GM23338 (cell line): ENCODE results near the gene ILK.

ENCODE experiments used
- CTCF ChIP-seq, 2 experiments: fragments of 200-600 bp in 1 of 2; sonication (generic) in 1 of 2; conservative IDR thresholded peaks; 2 replicates each; pipeline versions ENCODE4 v1.5.1 to v1.6.1; 2016 to 2017; ENCODE audit warnings: antibody characterized with exemption in 2 of 2, low read depth in 2 of 2, mild to moderate bottlenecking in 2 of 2, moderate library complexity in 1 of 2
- REST ChIP-seq: IDR thresholded peaks from one replicate; pipeline ENCODE4 v1.6.1; 2018; ENCODE audit warnings: antibody characterized with exemption; ENCODE audit not compliant: unreplicated experiment

DNA sequence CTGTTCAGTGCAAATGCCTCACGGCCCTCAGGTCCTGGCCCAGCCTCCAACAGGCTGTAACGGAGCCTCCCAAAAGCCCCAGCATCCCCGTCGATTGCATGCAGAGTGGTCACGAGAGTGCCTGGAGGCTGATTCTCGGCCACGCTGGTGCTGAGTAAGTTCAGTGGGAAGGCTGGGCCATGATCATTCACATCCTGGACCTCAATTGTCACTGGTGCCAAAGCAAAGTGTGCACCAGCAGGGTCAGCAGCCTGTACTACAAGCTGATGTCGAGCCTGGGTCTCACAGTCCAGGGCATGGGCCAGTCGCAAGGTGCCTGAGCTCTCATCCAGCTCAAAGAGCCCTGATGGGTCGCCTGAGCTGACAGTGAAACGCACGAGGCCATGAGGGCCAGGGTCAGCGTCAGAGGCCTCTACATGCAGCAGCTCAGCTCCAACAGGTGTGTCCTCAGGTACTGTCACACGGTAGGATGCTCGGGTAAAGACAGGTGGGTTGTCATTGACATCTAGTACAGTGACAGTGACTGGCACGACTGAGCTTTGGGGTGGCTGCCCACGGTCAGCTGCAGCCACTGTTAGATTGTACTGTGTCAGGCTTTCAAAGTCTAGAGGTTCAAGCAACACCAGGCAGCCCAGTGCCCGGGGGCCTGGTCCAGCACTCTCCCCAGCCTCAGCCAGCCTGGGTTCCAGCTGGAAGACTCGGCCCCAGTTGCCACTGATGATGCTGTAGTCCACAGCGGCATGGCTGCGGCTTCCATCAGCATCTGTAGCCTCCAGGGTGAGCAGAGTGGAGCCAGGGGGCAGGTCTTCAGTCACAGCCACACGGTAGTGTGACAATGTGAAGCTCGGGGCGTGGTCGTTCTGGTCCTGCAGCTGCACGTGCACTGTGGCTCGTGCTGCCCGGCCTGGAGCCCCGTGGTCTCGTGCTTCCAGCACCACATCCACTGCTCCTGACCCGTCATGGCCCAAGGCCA lies 20.1 kb downstream of the ILK start:
- no peak for TF ChIP-seq REST
- TF ChIP-seq CTCF (conservative IDR thresholded peaks at IDR 0.05; ENCODE audit: low read depth in 2 of 2) = no peak
